ENCODE measurements around the gene ABLIM1.

DNA sequence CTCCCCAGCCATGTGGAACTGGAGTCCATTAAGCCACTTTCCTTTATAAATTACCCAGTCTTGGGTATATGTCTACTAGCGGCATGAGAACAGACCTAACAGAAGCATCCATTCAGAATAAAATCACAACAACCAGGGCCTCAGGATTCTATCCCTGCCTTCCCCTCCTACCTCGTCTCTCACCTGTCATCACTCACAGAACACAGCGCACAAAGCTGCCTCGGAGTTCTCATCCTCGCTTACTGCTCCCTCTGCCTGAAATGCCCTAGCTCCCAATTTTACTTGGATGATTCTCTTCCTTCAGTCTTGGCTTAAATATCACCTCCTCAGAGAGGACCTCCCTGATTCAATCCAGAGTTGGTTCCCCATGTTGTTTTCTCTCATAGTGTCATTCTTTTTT lies 183.1 kb downstream of the ABLIM1 start:
- TF ChIP-seq POLR2A (IDR thresholded peaks at IDR 0.05), result no peak
- TF ChIP-seq, protein P1, sequence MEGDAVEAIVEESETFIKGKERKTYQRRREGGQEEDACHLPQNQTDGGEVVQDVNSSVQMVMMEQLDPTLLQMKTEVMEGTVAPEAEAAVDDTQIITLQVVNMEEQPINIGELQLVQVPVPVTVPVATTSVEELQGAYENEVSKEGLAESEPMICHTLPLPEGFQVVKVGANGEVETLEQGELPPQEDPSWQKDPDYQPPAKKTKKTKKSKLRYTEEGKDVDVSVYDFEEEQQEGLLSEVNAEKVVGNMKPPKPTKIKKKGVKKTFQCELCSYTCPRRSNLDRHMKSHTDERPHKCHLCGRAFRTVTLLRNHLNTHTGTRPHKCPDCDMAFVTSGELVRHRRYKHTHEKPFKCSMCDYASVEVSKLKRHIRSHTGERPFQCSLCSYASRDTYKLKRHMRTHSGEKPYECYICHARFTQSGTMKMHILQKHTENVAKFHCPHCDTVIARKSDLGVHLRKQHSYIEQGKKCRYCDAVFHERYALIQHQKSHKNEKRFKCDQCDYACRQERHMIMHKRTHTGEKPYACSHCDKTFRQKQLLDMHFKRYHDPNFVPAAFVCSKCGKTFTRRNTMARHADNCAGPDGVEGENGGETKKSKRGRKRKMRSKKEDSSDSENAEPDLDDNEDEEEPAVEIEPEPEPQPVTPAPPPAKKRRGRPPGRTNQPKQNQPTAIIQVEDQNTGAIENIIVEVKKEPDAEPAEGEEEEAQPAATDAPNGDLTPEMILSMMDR (IDR thresholded peaks at IDR 0.05), result no peak
